ENCODE data around the gene EDC4. TPM values are rescaled to one million over a fixed set of nuclear protein-coding genes. Genes with fewer than 3 reads are reported as not detected.

The EDC4 gene
- total and polyA plus RNA-seq, 9 of the 15 experiments (the other 6 are each of a cell fraction or from before 2014, with no cell fraction given), result 1.1 to 131 (median 74.0) TPM

DNA sequence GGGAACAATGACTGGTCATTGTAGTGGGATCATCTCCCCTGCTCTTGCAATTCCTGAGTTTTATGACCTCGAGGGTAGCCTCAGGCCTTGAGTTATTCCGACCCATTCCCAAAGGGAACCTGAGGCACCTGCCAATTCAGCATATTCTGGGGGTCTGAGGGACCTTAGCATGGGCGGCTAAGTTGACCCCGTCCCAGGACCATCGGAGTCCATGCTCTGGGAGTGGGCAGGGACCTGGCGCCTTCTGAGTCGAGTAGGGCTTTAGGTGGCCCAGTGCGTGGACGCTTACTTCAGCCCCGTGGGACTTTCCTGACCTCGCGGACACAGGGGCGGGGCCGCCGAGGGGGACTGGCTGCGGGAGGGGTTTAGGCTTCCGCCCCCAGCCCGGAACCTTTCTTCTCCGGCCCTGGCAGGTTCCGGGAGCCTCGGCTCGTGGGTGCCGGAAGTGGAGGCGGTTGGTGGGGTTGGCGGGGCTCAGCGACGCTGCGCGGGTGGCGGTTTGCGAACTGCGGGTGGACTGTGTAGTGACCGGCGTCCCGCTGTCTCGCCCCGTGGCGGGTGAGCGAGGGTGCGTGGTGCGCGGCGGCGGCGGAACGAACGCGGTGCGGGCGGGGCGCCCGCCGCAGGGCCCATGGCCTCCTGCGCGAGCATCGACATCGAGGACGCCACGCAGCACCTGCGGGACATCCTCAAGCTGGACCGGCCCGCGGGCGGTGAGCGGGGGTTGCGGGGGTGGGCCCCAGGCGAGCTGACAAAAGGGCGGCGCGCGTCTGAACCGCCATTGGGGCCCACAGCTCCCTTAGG lies at the start of gene EDC4 (continued):
- TF ChIP-seq, protein P1, sequence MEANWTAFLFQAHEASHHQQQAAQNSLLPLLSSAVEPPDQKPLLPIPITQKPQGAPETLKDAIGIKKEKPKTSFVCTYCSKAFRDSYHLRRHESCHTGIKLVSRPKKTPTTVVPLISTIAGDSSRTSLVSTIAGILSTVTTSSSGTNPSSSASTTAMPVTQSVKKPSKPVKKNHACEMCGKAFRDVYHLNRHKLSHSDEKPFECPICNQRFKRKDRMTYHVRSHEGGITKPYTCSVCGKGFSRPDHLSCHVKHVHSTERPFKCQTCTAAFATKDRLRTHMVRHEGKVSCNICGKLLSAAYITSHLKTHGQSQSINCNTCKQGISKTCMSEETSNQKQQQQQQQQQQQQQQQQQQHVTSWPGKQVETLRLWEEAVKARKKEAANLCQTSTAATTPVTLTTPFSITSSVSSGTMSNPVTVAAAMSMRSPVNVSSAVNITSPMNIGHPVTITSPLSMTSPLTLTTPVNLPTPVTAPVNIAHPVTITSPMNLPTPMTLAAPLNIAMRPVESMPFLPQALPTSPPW (CRISPR knock-in tag; IDR thresholded peaks at IDR 0.05), result peak; percentile 98
- TF ChIP-seq, protein P2, sequence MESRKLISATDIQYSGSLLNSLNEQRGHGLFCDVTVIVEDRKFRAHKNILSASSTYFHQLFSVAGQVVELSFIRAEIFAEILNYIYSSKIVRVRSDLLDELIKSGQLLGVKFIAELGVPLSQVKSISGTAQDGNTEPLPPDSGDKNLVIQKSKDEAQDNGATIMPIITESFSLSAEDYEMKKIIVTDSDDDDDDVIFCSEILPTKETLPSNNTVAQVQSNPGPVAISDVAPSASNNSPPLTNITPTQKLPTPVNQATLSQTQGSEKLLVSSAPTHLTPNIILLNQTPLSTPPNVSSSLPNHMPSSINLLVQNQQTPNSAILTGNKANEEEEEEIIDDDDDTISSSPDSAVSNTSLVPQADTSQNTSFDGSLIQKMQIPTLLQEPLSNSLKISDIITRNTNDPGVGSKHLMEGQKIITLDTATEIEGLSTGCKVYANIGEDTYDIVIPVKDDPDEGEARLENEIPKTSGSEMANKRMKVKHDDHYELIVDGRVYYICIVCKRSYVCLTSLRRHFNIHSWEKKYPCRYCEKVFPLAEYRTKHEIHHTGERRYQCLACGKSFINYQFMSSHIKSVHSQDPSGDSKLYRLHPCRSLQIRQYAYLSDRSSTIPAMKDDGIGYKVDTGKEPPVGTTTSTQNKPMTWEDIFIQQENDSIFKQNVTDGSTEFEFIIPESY (CRISPR knock-in tag; IDR thresholded peaks at IDR 0.05), result peak; percentile 81
- TF ChIP-seq, protein P3, sequence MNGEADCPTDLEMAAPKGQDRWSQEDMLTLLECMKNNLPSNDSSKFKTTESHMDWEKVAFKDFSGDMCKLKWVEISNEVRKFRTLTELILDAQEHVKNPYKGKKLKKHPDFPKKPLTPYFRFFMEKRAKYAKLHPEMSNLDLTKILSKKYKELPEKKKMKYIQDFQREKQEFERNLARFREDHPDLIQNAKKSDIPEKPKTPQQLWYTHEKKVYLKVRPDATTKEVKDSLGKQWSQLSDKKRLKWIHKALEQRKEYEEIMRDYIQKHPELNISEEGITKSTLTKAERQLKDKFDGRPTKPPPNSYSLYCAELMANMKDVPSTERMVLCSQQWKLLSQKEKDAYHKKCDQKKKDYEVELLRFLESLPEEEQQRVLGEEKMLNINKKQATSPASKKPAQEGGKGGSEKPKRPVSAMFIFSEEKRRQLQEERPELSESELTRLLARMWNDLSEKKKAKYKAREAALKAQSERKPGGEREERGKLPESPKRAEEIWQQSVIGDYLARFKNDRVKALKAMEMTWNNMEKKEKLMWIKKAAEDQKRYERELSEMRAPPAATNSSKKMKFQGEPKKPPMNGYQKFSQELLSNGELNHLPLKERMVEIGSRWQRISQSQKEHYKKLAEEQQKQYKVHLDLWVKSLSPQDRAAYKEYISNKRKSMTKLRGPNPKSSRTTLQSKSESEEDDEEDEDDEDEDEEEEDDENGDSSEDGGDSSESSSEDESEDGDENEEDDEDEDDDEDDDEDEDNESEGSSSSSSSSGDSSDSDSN (IDR thresholded peaks at IDR 0.05; ENCODE audit: borderline replicate concordance in 1 of 2, low read depth in 2 of 2, low read length in 2 of 2), result 0 out of 4 replicates have a peak, but pooled peaks of 1 of the 2 experiments have one; percentile 66
- TF ChIP-seq, protein P4, sequence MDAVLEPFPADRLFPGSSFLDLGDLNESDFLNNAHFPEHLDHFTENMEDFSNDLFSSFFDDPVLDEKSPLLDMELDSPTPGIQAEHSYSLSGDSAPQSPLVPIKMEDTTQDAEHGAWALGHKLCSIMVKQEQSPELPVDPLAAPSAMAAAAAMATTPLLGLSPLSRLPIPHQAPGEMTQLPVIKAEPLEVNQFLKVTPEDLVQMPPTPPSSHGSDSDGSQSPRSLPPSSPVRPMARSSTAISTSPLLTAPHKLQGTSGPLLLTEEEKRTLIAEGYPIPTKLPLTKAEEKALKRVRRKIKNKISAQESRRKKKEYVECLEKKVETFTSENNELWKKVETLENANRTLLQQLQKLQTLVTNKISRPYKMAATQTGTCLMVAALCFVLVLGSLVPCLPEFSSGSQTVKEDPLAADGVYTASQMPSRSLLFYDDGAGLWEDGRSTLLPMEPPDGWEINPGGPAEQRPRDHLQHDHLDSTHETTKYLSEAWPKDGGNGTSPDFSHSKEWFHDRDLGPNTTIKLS (IDR thresholded peaks at IDR 0.05; ENCODE audit: borderline replicate concordance, low read depth), result peak; percentile 92
- TF ChIP-seq HNRNPLL (IDR thresholded peaks at IDR 0.05; ENCODE audit: low read depth, low read length, poor library complexity, severe bottlenecking) (peak; percentile 35), ZNF75A (CRISPR knock-in tag; IDR thresholded peaks at IDR 0.05) (0 out of 2 replicates have a peak, but pooled peaks have one; percentile 16), STAT5B (CRISPR knock-in tag; IDR thresholded peaks at IDR 0.05) (no peak)
